ENCODE data around the gene CASS4.

Gene CASS4

DNA sequence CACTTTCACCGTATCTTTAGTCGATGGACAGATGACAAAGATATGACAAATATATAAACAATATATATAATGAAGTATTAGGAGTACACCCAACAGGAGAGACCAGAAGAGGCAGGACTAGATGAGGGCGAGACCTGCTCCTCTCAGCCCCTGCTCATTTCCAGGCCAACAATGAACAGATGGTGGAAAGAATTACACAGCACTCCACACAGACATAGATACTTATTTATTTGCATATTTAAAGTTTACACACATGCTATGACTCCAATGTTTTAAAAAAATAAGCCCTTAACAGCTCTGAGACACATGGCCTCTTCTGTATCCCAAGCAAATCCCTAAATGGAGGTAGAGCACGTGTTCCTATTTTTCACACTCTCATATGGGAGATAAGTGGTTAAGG lies 42.9 kb upstream of the CASS4 start:
- TF ChIP-seq RAD21 (IDR thresholded peaks at IDR 0.05; ENCODE audit: low read depth) (no peak), CREB1 (IDR thresholded peaks at IDR 0.05; ENCODE audit: low read depth) (no peak), NFIC (IDR thresholded peaks at IDR 0.05) (no peak), YY1 (IDR thresholded peaks at IDR 0.05; ENCODE audit: low read depth) (no peak), TEAD4 (IDR thresholded peaks at IDR 0.05) (no peak), TAF1 (IDR thresholded peaks at IDR 0.05; ENCODE audit: low read depth) (no peak), FOXM1 (IDR thresholded peaks at IDR 0.05; ENCODE audit: borderline replicate concordance, low read depth) (no peak), TCF12 (IDR thresholded peaks at IDR 0.05; ENCODE audit: low read depth) (no peak), ZBTB7A (IDR thresholded peaks at IDR 0.05; ENCODE audit: low read depth) (no peak), EGR1 (IDR thresholded peaks at IDR 0.05) (no peak), EP300 (IDR thresholded peaks at IDR 0.05; ENCODE audit: borderline replicate concordance) (no peak), CEBPB (IDR thresholded peaks at IDR 0.05) (no peak)
- TF ChIP-seq, protein P1, sequence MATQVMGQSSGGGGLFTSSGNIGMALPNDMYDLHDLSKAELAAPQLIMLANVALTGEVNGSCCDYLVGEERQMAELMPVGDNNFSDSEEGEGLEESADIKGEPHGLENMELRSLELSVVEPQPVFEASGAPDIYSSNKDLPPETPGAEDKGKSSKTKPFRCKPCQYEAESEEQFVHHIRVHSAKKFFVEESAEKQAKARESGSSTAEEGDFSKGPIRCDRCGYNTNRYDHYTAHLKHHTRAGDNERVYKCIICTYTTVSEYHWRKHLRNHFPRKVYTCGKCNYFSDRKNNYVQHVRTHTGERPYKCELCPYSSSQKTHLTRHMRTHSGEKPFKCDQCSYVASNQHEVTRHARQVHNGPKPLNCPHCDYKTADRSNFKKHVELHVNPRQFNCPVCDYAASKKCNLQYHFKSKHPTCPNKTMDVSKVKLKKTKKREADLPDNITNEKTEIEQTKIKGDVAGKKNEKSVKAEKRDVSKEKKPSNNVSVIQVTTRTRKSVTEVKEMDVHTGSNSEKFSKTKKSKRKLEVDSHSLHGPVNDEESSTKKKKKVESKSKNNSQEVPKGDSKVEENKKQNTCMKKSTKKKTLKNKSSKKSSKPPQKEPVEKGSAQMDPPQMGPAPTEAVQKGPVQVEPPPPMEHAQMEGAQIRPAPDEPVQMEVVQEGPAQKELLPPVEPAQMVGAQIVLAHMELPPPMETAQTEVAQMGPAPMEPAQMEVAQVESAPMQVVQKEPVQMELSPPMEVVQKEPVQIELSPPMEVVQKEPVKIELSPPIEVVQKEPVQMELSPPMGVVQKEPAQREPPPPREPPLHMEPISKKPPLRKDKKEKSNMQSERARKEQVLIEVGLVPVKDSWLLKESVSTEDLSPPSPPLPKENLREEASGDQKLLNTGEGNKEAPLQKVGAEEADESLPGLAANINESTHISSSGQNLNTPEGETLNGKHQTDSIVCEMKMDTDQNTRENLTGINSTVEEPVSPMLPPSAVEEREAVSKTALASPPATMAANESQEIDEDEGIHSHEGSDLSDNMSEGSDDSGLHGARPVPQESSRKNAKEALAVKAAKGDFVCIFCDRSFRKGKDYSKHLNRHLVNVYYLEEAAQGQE (IDR thresholded peaks at IDR 0.05; ENCODE audit: low read depth) = no peak
- TF ChIP-seq, protein P2, sequence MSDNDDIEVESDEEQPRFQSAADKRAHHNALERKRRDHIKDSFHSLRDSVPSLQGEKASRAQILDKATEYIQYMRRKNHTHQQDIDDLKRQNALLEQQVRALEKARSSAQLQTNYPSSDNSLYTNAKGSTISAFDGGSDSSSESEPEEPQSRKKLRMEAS (IDR thresholded peaks at IDR 0.05) = no peak
- TF ChIP-seq, protein P3, sequence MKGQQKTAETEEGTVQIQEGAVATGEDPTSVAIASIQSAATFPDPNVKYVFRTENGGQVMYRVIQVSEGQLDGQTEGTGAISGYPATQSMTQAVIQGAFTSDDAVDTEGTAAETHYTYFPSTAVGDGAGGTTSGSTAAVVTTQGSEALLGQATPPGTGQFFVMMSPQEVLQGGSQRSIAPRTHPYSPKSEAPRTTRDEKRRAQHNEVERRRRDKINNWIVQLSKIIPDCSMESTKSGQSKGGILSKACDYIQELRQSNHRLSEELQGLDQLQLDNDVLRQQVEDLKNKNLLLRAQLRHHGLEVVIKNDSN (IDR thresholded peaks at IDR 0.05) = no peak

DNA sequence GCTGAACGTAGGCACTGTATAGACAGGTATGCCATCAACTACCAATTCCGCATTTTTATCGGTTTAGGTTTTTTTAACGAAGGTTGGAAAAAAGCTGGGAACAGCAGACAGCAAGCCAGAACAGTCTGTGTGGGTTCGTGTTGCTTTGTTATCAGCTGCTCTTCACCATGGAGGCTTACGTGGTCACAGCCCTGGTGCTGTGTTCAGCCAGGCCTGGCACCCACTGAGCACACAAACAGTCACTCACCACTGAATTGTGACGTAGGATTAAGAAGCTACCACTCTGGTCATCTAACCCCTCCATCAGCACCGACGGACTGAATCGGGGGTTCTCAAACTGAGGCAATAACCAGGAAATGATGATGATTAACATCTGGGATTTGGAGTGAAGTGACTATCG lies 40.1 kb upstream of the CASS4 start:
- no peak for TF ChIP-seq EP300 (IDR thresholded peaks at IDR 0.05; ENCODE audit: borderline replicate concordance)
- no peak for TF ChIP-seq YY1 (IDR thresholded peaks at IDR 0.05; ENCODE audit: low read depth)
- TF ChIP-seq TCF12 (IDR thresholded peaks at IDR 0.05; ENCODE audit: low read depth) = no peak
- no peak for TF ChIP-seq CREB1 (IDR thresholded peaks at IDR 0.05; ENCODE audit: low read depth)
- TF ChIP-seq, protein P2 (IDR thresholded peaks at IDR 0.05) = no peak
- no peak for TF ChIP-seq ZBTB7A (IDR thresholded peaks at IDR 0.05; ENCODE audit: low read depth)
- no peak for TF ChIP-seq NFIC (IDR thresholded peaks at IDR 0.05)
- TF ChIP-seq TEAD4 (IDR thresholded peaks at IDR 0.05) = no peak
- TF ChIP-seq EGR1 (IDR thresholded peaks at IDR 0.05) = no peak
- TF ChIP-seq, protein P3 (IDR thresholded peaks at IDR 0.05) = no peak
- TF ChIP-seq FOXM1 (IDR thresholded peaks at IDR 0.05; ENCODE audit: borderline replicate concordance, low read depth) = no peak
- TF ChIP-seq, protein P1 (IDR thresholded peaks at IDR 0.05; ENCODE audit: low read depth) = no peak
- TF ChIP-seq RAD21 (IDR thresholded peaks at IDR 0.05; ENCODE audit: low read depth) = no peak
- TF ChIP-seq TAF1 (IDR thresholded peaks at IDR 0.05; ENCODE audit: low read depth) = no peak
- no peak for TF ChIP-seq CEBPB (IDR thresholded peaks at IDR 0.05)

DNA sequence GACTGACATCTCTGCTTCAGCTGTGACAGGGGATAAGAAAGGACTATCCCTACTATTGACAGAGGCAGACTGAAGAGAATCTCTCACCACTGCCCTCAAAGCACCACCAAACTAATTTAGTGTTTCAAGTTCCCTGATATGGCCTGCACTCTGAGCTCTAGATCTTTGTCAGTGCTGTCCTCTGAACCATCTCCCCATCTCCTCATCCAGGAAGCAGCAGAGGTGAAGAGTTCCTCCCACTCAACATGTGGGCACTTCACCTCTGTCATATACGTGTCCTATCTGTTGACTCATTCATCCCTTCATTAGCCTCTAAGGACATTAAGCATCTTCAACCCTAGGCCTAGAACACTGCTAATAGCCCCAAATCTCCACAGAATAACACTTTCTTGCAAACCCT lies 39.2 kb upstream of the CASS4 start:
- no peak for TF ChIP-seq TCF12 (IDR thresholded peaks at IDR 0.05; ENCODE audit: low read depth)
- no peak for TF ChIP-seq NFIC (IDR thresholded peaks at IDR 0.05)
- no peak for TF ChIP-seq ZBTB7A (IDR thresholded peaks at IDR 0.05; ENCODE audit: low read depth)
- TF ChIP-seq EGR1 (IDR thresholded peaks at IDR 0.05) = no peak
- no peak for TF ChIP-seq RAD21 (IDR thresholded peaks at IDR 0.05; ENCODE audit: low read depth)
- TF ChIP-seq EP300 (IDR thresholded peaks at IDR 0.05; ENCODE audit: borderline replicate concordance) = no peak
- TF ChIP-seq FOXM1 (IDR thresholded peaks at IDR 0.05; ENCODE audit: borderline replicate concordance, low read depth) = no peak
- TF ChIP-seq CEBPB (IDR thresholded peaks at IDR 0.05) = no peak
- no peak for TF ChIP-seq TEAD4 (IDR thresholded peaks at IDR 0.05)
- TF ChIP-seq, protein P1 (IDR thresholded peaks at IDR 0.05; ENCODE audit: low read depth) = no peak
- no peak for TF ChIP-seq YY1 (IDR thresholded peaks at IDR 0.05; ENCODE audit: low read depth)

DNA sequence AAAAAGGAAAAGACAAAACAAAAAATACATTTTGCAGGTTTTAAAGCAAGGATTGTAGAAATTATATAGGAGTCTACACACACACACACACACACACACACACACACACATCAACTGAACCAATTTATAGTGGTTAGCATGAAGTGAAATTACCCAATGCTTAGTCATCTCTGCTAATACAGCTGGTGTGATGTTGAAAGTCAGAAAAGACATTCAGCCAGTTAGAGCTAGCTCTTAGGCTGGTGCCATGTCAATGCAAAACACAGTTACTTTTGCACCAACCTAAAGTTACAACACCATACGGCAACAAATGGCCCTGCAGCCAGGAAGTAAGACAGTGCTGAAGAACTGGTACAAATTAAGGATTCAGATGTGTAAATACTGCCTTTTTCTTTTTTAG lies 38.1 kb upstream of the CASS4 start:
- no peak for TF ChIP-seq YY1 (IDR thresholded peaks at IDR 0.05; ENCODE audit: low read depth)
- TF ChIP-seq EGR1 (IDR thresholded peaks at IDR 0.05) = no peak
- no peak for TF ChIP-seq CREB1 (IDR thresholded peaks at IDR 0.05; ENCODE audit: low read depth)
- no peak for TF ChIP-seq TCF12 (IDR thresholded peaks at IDR 0.05; ENCODE audit: low read depth)
- TF ChIP-seq EP300 (IDR thresholded peaks at IDR 0.05; ENCODE audit: borderline replicate concordance) = no peak
- TF ChIP-seq, protein P1 (IDR thresholded peaks at IDR 0.05; ENCODE audit: low read depth) = no peak
- TF ChIP-seq RAD21 (IDR thresholded peaks at IDR 0.05; ENCODE audit: low read depth) = no peak
- TF ChIP-seq, protein P2 (IDR thresholded peaks at IDR 0.05) = no peak
- TF ChIP-seq, protein P3 (IDR thresholded peaks at IDR 0.05) = no peak
- TF ChIP-seq ZBTB7A (IDR thresholded peaks at IDR 0.05; ENCODE audit: low read depth) = no peak
